ENCODE data around the gene TNF.

Gene TNF

GRCh38 chr6:31622684-31623091, 47.3 kb downstream of the TNF start:
- in situ Hi-C loops (cut with MboI; ENCODE audit: low sequenced_read_pairs): no loop called here

GRCh38 chr6:31624070-31624469, 48.7 kb downstream of the TNF start:
- in situ Hi-C loops (cut with MboI; ENCODE audit: low sequenced_read_pairs): no loop called here

GRCh38 chr6:31626952-31627351, 51.6 kb downstream of the TNF start:
- in situ Hi-C loops (cut with MboI; ENCODE audit: low sequenced_read_pairs): no loop called here

- in situ Hi-C loops (cut with MboI; ENCODE audit: low sequenced_read_pairs): no loop called here
These were observed 52.4 kb downstream of the TNF start for GRCh38 chr6:31627690-31628287.
